GM12878 (cell line): Measurements from ENCODE around the gene UTS2R. TPM values are rescaled to one million over a fixed set of nuclear protein-coding genes. Genes with fewer than 3 reads are reported as not detected.

Experiments used
- ASH2L ChIP-seq: fragments of 300-600, 200-600 bp; sonication (generic); IDR thresholded peaks from 2 replicates; pipeline ENCODE4 v1.6.1; 2017; ENCODE audit warnings: low read depth, mild to moderate bottlenecking, borderline replicate concordance
- ATF3 ChIP-seq: IDR thresholded peaks from 2 replicates; pipeline ENCODE4 v1.6.1; 2011; ENCODE audit warnings: low read depth, mild to moderate bottlenecking, low read length, moderate library complexity, borderline replicate concordance; ENCODE audit errors: extremely low read depth
- BRCA1 ChIP-seq: IDR thresholded peaks from 2 replicates; pipeline ENCODE4 v1.6.1; 2011; ENCODE audit warnings: low read depth, low read length, improper control_type of control experiment
- CHD1 ChIP-seq: IDR thresholded peaks from 2 replicates; pipeline ENCODE4 v1.6.1; 2012; ENCODE audit warnings: low read depth, low read length, improper control_type of control experiment
- CREB1 ChIP-seq: IDR thresholded peaks from 2 replicates; pipeline ENCODE4 v1.6.1; 2012; ENCODE audit warnings: low read depth, mild to moderate bottlenecking, inconsistent platforms
- CTCF ChIP-seq, 3 experiments: IDR thresholded peaks in 2 of 3; conservative IDR thresholded peaks in 1 of 3; 2 replicates each; pipeline ENCODE4 v1.5.1; 2011; ENCODE audit warnings: low read depth in 3 of 3, low read length in 3 of 3, mild to moderate bottlenecking in 3 of 3, control low read depth in 2 of 3, moderate library complexity in 2 of 3, inconsistent platforms in 1 of 3, mixed read lengths in 1 of 3; ENCODE audit not compliant: control insufficient read depth in 2 of 3, insufficient read depth in 1 of 3; ENCODE audit errors: extremely low read depth in 1 of 3
- E2F4 ChIP-seq: IDR thresholded peaks from 2 replicates; pipeline ENCODE4 v1.6.1; 2012; ENCODE audit warnings: low read depth, low read length, improper control_type of control experiment
- FOS ChIP-seq: IDR thresholded peaks from 3 replicates; pipeline ENCODE4 v1.6.1; 2011; ENCODE audit warnings: borderline replicate concordance; ENCODE audit not compliant: insufficient read length; ENCODE audit errors: extremely low read depth
- JUND ChIP-seq: IDR thresholded peaks from 2 replicates; pipeline ENCODE4 v1.6.1; 2012; ENCODE audit warnings: low read depth, mild to moderate bottlenecking, low read length, improper control_type of control experiment, moderate library complexity
- RB1 ChIP-seq: fragments of 450-650 bp; formaldehyde crosslinking; IDR thresholded peaks from 2 replicates; pipeline ENCODE4 v1.6.1; 2017; ENCODE audit warnings: mild to moderate bottlenecking, borderline replicate concordance
- RCOR1 ChIP-seq: conservative IDR thresholded peaks from 2 replicates; pipeline ENCODE4 v1.6.1; 2012; ENCODE audit warnings: low read depth, low read length, improper control_type of control experiment
- RUNX3 ChIP-seq: IDR thresholded peaks from 2 replicates; pipeline ENCODE4 v1.6.1; 2012; ENCODE audit warnings: low read length, inconsistent platforms
- SIN3A ChIP-seq: IDR thresholded peaks from 2 replicates; pipeline ENCODE4 v1.6.1; 2012; ENCODE audit warnings: low read depth, low read length, improper control_type of control experiment
- SPI1 ChIP-seq: IDR thresholded peaks from 2 replicates; pipeline ENCODE4 v1.6.1; 2011; ENCODE audit warnings: low read depth, mild to moderate bottlenecking, low read length, moderate library complexity, borderline replicate concordance; ENCODE audit not compliant: insufficient read depth
- SREBF1 ChIP-seq: IDR thresholded peaks from 2 replicates; pipeline ENCODE4 v1.6.1; 2012; ENCODE audit warnings: mild to moderate bottlenecking, low read length
- ZBED1 ChIP-seq: IDR thresholded peaks from 2 replicates; pipeline ENCODE4 v1.6.1; 2016; ENCODE audit warnings: borderline replicate concordance
- ZBTB33 ChIP-seq: fragments of 450-650 bp; IDR thresholded peaks from 2 replicates; pipeline ENCODE4 v1.6.1; 2017; ENCODE audit warnings: mild to moderate bottlenecking
- ZBTB4 ChIP-seq: fragments of 450-650 bp; formaldehyde crosslinking; IDR thresholded peaks from 2 replicates; pipeline ENCODE4 v1.4.0; 2022; ENCODE audit warnings: mild to moderate bottlenecking, moderate library complexity
- ZNF207 ChIP-seq: fragments of 450-650 bp; IDR thresholded peaks from 2 replicates; pipeline ENCODE4 v1.6.1; 2014; ENCODE audit warnings: antibody characterized with exemption, mild to moderate bottlenecking, borderline replicate concordance
- ZNF274 ChIP-seq: IDR thresholded peaks from one replicate; pipeline ENCODE4 v1.8.0; 2011; ENCODE audit not compliant: insufficient read length, insufficient read depth
- ZSCAN29 ChIP-seq: fragments of 450-650 bp; IDR thresholded peaks from 2 replicates; pipeline ENCODE4 v1.6.1; 2017; ENCODE audit warnings: mild to moderate bottlenecking, moderate library complexity
- ZZZ3 ChIP-seq: IDR thresholded peaks from 2 replicates; pipeline ENCODE4 v1.6.1; 2011; ENCODE audit warnings: low read depth; ENCODE audit not compliant: control insufficient read depth, insufficient read length
- polyA plus RNA-seq, 11 experiments: library from polyadenylated mRNA; depleted of rRNA in 4 of 11; unstranded in 6 of 11; stranded (reverse) in 5 of 11; fragments of >200 nt; fragmentation: Nextera tagmentation in 4 of 11; fragmentation: Illumina TruSeq in 1 of 11; extraction: Ambion mirVana in 4 of 11; extraction: Trizol in 1 of 11; gene quantifications; 1 replicate in 1 of 11; 2 replicates in 10 of 11; pipeline versions ENCODE4 v1.2.1 to v1.2.3, GENCODE V29; 2011 to 2016; ENCODE audit warnings: inconsistent platforms in 2 of 11, missing spikeins in 2 of 11, low read depth in 1 of 11
- total RNA-seq, 4 experiments: library from RNA; depleted of rRNA in 3 of 4; stranded (reverse); fragments of >200 nt in 3 of 4; fragmentation: Illumina TruSeq in 1 of 4; extraction: Trizol in 1 of 4; gene quantifications; 2 replicates each; pipeline versions ENCODE4 v1.2.1 to v1.2.3, GENCODE V29; 2013 to 2021

UTS2R gene
- total and polyA plus RNA-seq, 10 of the 15 experiments (the other 5 are each of a cell fraction or from before 2014, with no cell fraction given), result 0.04 to 0.36 (median 0.11) TPM; not detected in 6

GRCh38 chr17:82414548-82415281 lies 43.1 kb downstream of the UTS2R start (continued):
- no peak for TF ChIP-seq ZBTB33
- no peak for TF ChIP-seq E2F4
- no peak for TF ChIP-seq ZSCAN29
- no peak for TF ChIP-seq FOS
- TF ChIP-seq ATF3, result no peak
- no peak for TF ChIP-seq ZNF274
- peak; percentile 56 to 76 (median 65) for TF ChIP-seq CTCF (IDR thresholded peaks at IDR 0.05 in 2 of 3, conservative IDR thresholded peaks at IDR 0.05 in 1 of 3; ENCODE audit: control insufficient read depth in 2 of 3, extremely low read depth in 1 of 3, insufficient read depth in 1 of 3, low read depth in 3 of 3, low read length in 3 of 3)
- no peak for TF ChIP-seq BRCA1
- TF ChIP-seq ASH2L, result no peak
- no peak for TF ChIP-seq CHD1
- TF ChIP-seq JUND, result no peak
- TF ChIP-seq ZZZ3, result no peak
- TF ChIP-seq RB1, result peak; percentile 82; the same call in 1 of the 2 replicates
- no peak for TF ChIP-seq SREBF1
- TF ChIP-seq SPI1, result no peak
- peak; percentile 70; the same call in 1 of the 2 replicates for TF ChIP-seq SIN3A
- no peak for TF ChIP-seq CREB1
- TF ChIP-seq RCOR1, result no peak
- TF ChIP-seq RUNX3, result peak; percentile 65
- TF ChIP-seq ZBED1, result no peak
- TF ChIP-seq ZNF207, result peak; percentile 45; the same call in 1 of the 2 replicates
- TF ChIP-seq ZBTB4, result no peak
